Measurements from ENCODE around the gene C18orf63.

The C18orf63 gene

GRCh38 chr18:74271635-74272034, 44.0 kb upstream of the C18orf63 start:
- no peak overlapping the region for H3K4me3 ChIP-seq (IDR thresholded peaks at IDR 0.05; ENCODE audit: insufficient read depth, low read depth, low read length)
- no peaks in the 10 kb centered on the region for H4K20me1 ChIP-seq (ENCODE audit: insufficient read depth)
- no peaks in the 10 kb centered on the region for H3K27me3 ChIP-seq (ENCODE audit: insufficient read depth, low read depth)
- H3K27ac ChIP-seq = no peak overlapping the region
- no peak overlapping the region for H3K9ac ChIP-seq
- H3K79me2 ChIP-seq (ENCODE audit: insufficient read depth, low read depth) = no peaks in the 10 kb centered on the region; the same call in 1 of the 2 replicates
- TF ChIP-seq CTCF (conservative IDR thresholded peaks at IDR 0.05; ENCODE audit: low read depth, low read length) = no peak
- no peaks in the 10 kb centered on the region for H3K4me1 ChIP-seq (ENCODE audit: low read depth, poor library complexity, severe bottlenecking)
- no peak overlapping the region for H2AFZ ChIP-seq (ENCODE audit: low read depth)
- H3K4me2 ChIP-seq = no peak overlapping the region
- no peaks in the 10 kb centered on the region for H3K36me3 ChIP-seq (ENCODE audit: insufficient read depth)

GRCh38 chr18:74273394-74273793, 42.2 kb upstream of the C18orf63 start:
- H3K4me2 ChIP-seq = no peak overlapping the region
- H3K4me3 ChIP-seq (IDR thresholded peaks at IDR 0.05; ENCODE audit: insufficient read depth, low read depth, low read length) = no peak overlapping the region
- H3K27me3 ChIP-seq (ENCODE audit: insufficient read depth, low read depth) = no peaks in the 10 kb centered on the region
- H3K36me3 ChIP-seq (ENCODE audit: insufficient read depth) = no peaks in the 10 kb centered on the region
- no peaks in the 10 kb centered on the region; the same call in 1 of the 2 replicates for H3K79me2 ChIP-seq (ENCODE audit: insufficient read depth, low read depth)
- no peak for TF ChIP-seq CTCF (conservative IDR thresholded peaks at IDR 0.05; ENCODE audit: low read depth, low read length)
- H3K27ac ChIP-seq = no peak overlapping the region
- no peaks in the 10 kb centered on the region for H4K20me1 ChIP-seq (ENCODE audit: insufficient read depth)
- no peaks in the 10 kb centered on the region for H3K4me1 ChIP-seq (ENCODE audit: low read depth, poor library complexity, severe bottlenecking)
- H3K9ac ChIP-seq = no peak overlapping the region
- H2AFZ ChIP-seq (ENCODE audit: low read depth) = no peak overlapping the region

GRCh38 chr18:74274700-74275099, 40.9 kb upstream of the C18orf63 start:
- Histone ChIP-seq H3K9ac (no peak overlapping the region), H3K36me3 (ENCODE audit: insufficient read depth) (no peaks in the 10 kb centered on the region), H4K20me1 (ENCODE audit: insufficient read depth) (no peaks in the 10 kb centered on the region), H3K4me3 (IDR thresholded peaks at IDR 0.05; ENCODE audit: insufficient read depth, low read depth, low read length) (no peak overlapping the region), H3K27me3 (ENCODE audit: insufficient read depth, low read depth) (no peaks in the 10 kb centered on the region), H3K4me1 (ENCODE audit: low read depth, poor library complexity, severe bottlenecking) (no peaks in the 10 kb centered on the region), H3K27ac (no peak overlapping the region), H2AFZ (ENCODE audit: low read depth) (no peak overlapping the region), H3K4me2 (no peak overlapping the region), H3K79me2 (ENCODE audit: insufficient read depth, low read depth) (no peaks in the 10 kb centered on the region; the same call in 1 of the 2 replicates)
- TF ChIP-seq CTCF (conservative IDR thresholded peaks at IDR 0.05; ENCODE audit: low read depth, low read length) = no peak

GRCh38 chr18:74275736-74276135, 39.9 kb upstream of the C18orf63 start:
- Histone ChIP-seq H3K27ac (no peak overlapping the region), H3K4me1 (ENCODE audit: low read depth, poor library complexity, severe bottlenecking) (no peaks in the 10 kb centered on the region), H2AFZ (ENCODE audit: low read depth) (no peak overlapping the region), H3K4me2 (no peak overlapping the region), H3K4me3 (IDR thresholded peaks at IDR 0.05; ENCODE audit: insufficient read depth, low read depth, low read length) (no peak overlapping the region), H3K79me2 (ENCODE audit: insufficient read depth, low read depth) (no peaks in the 10 kb centered on the region; the same call in 1 of the 2 replicates), H3K9ac (no peak overlapping the region), H4K20me1 (ENCODE audit: insufficient read depth) (no peaks in the 10 kb centered on the region), H3K36me3 (ENCODE audit: insufficient read depth) (no peaks in the 10 kb centered on the region), H3K27me3 (ENCODE audit: insufficient read depth, low read depth) (no peaks in the 10 kb centered on the region)
- TF ChIP-seq CTCF (conservative IDR thresholded peaks at IDR 0.05; ENCODE audit: low read depth, low read length) = no peak

Measured in KMS-11 (cell line).